Activated CD4-positive, CD25-positive, alpha-beta regulatory T cell treated with anti-CD3 and anti-CD28 coated beads, Interleukin-2, amount 50 U/mL, for 72 hours (primary cell): ENCODE measurements around the gene SGCG.
"Not testable (repeated sequence)": the region's sequence is repeated elsewhere in the genome, so short reads cannot be mapped to it uniquely, and the experiment has no call there.

ENCODE experiments used
- DNase-seq: peaks from one replicate; pipeline ENCODE4 v3.0.0; 2021

SGCG gene

GRCh38 chr13:23231241-23231640 lies 50.5 kb downstream of the SGCG start:
- no peak for DNase-seq

GRCh38 chr13:23235994-23236393 lies 55.2 kb downstream of the SGCG start:
- DNase-seq, result no peak

GRCh38 chr13:23243066-23243465 lies 62.3 kb downstream of the SGCG start:
- no peak for DNase-seq

GRCh38 chr13:23248410-23248809 lies 67.6 kb downstream of the SGCG start:
- not testable (repeated sequence) for DNase-seq

- no peak for DNase-seq
Measured at GRCh38 chr13:23254506-23254905, 73.7 kb downstream of the SGCG start.

GRCh38 chr13:23267571-23267970 lies 86.8 kb downstream of the SGCG start:
- DNase-seq, result no peak

- no peak for DNase-seq
Measured at GRCh38 chr13:23268441-23268840, 87.7 kb downstream of the SGCG start.

- DNase-seq, result no peak
Measured at GRCh38 chr13:23271331-23271730, 90.6 kb downstream of the SGCG start.

- DNase-seq, result no peak
Measured at GRCh38 chr13:23273498-23273897, 92.7 kb downstream of the SGCG start.

GRCh38 chr13:23279321-23279720 lies 98.5 kb downstream of the SGCG start:
- DNase-seq, result no peak

- no peak for DNase-seq
Measured at GRCh38 chr13:23288564-23288963, 107.8 kb downstream of the SGCG start.

GRCh38 chr13:23288995-23289394 lies 108.2 kb downstream of the SGCG start:
- DNase-seq, result no peak

GRCh38 chr13:23289917-23290357 lies 109.2 kb downstream of the SGCG start:
- no peak for DNase-seq

GRCh38 chr13:23292586-23292985 lies 111.8 kb downstream of the SGCG start:
- no peak for DNase-seq

GRCh38 chr13:23314837-23315236 lies 134.1 kb downstream of the SGCG start:
- DNase-seq, result not testable (repeated sequence)

- DNase-seq, result no peak
Measured at GRCh38 chr13:23319883-23320224, 139.1 kb downstream of the SGCG start.

GRCh38 chr13:23320926-23321534 lies 140.3 kb downstream of the SGCG start:
- DNase-seq, result no peak

- no peak for DNase-seq
Measured at GRCh38 chr13:23321535-23322241, 140.9 kb downstream of the SGCG start.

GRCh38 chr13:23322353-23323336 lies 141.9 kb downstream of the SGCG start:
- DNase-seq, result no peak

- DNase-seq, result no peak
Measured at GRCh38 chr13:23323946-23324709, 143.3 kb downstream of the SGCG start.

- no peak for DNase-seq
Measured at GRCh38 chr13:23325191-23325590, 144.4 kb downstream of the SGCG start.

GRCh38 chr13:23330356-23330755 lies 149.6 kb downstream of the SGCG start:
- no peak for DNase-seq

GRCh38 chr13:23339225-23339624 lies 158.4 kb downstream of the SGCG start:
- DNase-seq, result no peak
